Myometrial cell (primary cell): Measurements from ENCODE around the gene NDUFAF4. TPM values are rescaled to one million over a fixed set of nuclear protein-coding genes. Genes with fewer than 3 reads are reported as not detected.

Source experiments
- total RNA-seq: library from RNA; depleted of rRNA; stranded (reverse); fragments of >200 nt; gene quantifications from 2 replicates; pipeline ENCODE4 v1.2.3, GENCODE V29; 2015

The NDUFAF4 gene
- total RNA-seq = 15.0 and 23.4 TPM in 2 replicates

DNA sequence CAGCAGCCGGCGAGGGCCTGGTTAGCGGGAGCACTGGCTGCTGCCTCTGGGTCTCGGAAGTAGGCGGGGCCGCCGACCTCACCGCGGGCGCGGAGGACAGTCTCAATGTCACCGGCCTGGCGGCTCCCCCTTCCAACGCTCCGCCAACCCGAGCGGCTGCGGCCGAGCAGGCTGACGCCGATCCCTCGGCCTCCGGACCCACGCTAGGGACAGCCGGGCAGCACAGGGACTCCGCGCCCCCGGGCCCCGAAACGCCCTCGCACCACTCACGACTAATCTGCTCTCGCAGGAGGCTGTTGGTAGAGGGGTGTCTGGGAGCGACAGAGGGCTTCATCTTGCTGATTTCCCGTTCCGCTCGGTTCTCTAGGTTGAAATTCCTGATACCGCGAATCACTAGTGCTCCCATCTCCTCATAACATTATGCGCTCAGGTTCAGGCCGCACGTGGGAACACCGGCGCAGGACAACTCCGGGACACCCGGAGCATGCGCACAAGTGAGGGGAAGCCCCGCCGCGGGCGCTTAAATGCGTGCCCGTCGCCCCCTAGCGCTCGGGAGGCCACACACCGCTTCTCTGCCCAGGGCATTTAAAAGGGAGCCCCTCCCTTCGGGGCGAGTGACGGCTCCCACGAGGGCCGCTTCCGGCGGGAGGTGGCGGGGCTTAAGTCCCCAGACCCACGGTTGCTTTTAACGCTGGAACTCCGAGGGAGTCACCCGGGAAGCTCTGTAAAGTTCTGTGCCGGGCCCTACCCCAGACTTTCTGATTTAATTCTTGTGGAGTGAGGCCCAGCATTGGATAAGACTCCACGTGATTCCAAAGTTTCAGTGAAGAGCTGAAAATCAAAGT is at the start of gene NDUFAF4:
NDUFAF4 (minus strand) TSS at position 496 of the 845 bp plus-strand sequence; CDS start at position 406, 90 bp downstream.

Other genes starting within 250 kb of the NDUFAF4 start
- 1.1 and 1.2 TPM in 2 replicates for gene GPR63, start 60.4 kb downstream of the NDUFAF4 start, total RNA-seq
- gene KLHL32, start 26.8 kb upstream of the NDUFAF4 start, total RNA-seq = not detected in 2 replicates